Stomach (tissue), 4 donors: ENCODE data around the gene IST1.

Experiments used
- POLR2A ChIP-seq, 4 donors: fragments of 450-650 bp; IDR thresholded peaks; one replicate each; pipeline ENCODE4 v1.6.1; 2016; ENCODE audit warnings: antibody characterized with exemption in 4 of 4, control low read depth in 2 of 4, mild to moderate bottlenecking in 1 of 4, moderate library complexity in 1 of 4
- POLR2AphosphoS5 ChIP-seq, 3 donors: sonication (generic); formaldehyde crosslinking; IDR thresholded peaks; one replicate each; pipeline ENCODE4 v1.6.1; 2016; ENCODE audit warnings: antibody characterized with exemption in 3 of 3
- TF ChIP-seq, protein P1 (sequence below), 7 experiments: fragments of 450-650 bp in 4 of 7; fragments of 200-600 bp in 3 of 7; sonication (generic) in 3 of 7; IDR thresholded peaks; one replicate each; pipeline ENCODE4 v1.5.1; 2016 to 2019; ENCODE audit warnings: antibody characterized with exemption in 7 of 7, control low read depth in 2 of 7, mild to moderate bottlenecking in 1 of 7

DNA sequence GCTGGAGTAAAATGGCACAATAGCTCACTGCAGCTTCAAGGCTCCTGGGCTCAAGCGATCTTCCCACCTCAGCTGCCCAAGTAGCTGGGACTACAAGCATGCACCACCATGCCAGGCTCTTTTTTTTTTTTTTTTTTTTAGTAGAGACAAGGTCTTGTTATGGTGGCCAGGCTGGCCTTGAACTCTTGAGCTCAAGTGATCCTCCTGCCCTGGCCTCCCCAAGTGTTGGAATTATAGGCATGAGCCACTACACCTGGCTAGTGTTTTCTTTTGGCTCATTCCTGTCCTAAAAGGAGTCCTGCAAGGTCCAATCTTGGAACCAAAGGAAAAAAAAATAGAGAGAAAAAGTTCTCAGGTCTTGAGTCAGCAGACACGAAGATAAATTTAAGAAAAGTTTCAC is 74.0 kb downstream of the IST1 start:
- TF ChIP-seq, protein P1, sequence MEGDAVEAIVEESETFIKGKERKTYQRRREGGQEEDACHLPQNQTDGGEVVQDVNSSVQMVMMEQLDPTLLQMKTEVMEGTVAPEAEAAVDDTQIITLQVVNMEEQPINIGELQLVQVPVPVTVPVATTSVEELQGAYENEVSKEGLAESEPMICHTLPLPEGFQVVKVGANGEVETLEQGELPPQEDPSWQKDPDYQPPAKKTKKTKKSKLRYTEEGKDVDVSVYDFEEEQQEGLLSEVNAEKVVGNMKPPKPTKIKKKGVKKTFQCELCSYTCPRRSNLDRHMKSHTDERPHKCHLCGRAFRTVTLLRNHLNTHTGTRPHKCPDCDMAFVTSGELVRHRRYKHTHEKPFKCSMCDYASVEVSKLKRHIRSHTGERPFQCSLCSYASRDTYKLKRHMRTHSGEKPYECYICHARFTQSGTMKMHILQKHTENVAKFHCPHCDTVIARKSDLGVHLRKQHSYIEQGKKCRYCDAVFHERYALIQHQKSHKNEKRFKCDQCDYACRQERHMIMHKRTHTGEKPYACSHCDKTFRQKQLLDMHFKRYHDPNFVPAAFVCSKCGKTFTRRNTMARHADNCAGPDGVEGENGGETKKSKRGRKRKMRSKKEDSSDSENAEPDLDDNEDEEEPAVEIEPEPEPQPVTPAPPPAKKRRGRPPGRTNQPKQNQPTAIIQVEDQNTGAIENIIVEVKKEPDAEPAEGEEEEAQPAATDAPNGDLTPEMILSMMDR (IDR thresholded peaks at IDR 0.05): no peak
- no peak for TF ChIP-seq POLR2AphosphoS5 (IDR thresholded peaks at IDR 0.05)
- TF ChIP-seq POLR2A (IDR thresholded peaks at IDR 0.05): no peak
